OCI-LY3 (cell line): ENCODE data around the gene INPP5A.

Experiments used
- H2AFZ ChIP-seq: fragments of 200-600, 300-600 bp; shearing (Covaris generic); 2 replicates; pipeline ENCODE4 v1.6.0; 2014; ENCODE audit warnings: antibody characterized with exemption, low read depth, low read length
- H3K27ac ChIP-seq: fragments of 200-600, 300-600 bp; sonication (generic); 2 replicates; pipeline ENCODE4 v1.5.1; 2014; ENCODE audit warnings: mild to moderate bottlenecking, low read length, moderate library complexity, mixed read lengths
- H3K27me3 ChIP-seq: fragments of 200-600, 300-600 bp; sonication (generic); 2 replicates; pipeline ENCODE4 v1.6.1; 2014; ENCODE audit warnings: low read depth, low read length, mixed read lengths
- H3K36me3 ChIP-seq: fragments of 200-600, 300-600 bp; sonication (generic); replicated peaks from 2 replicates; pipeline ENCODE3; 2014; ENCODE audit warnings: low read depth, low read length, mixed read lengths
- H3K4me1 ChIP-seq: fragments of 300-600, 200-600 bp; sonication (generic); 2 replicates; pipeline ENCODE4 v1.6.1; 2014; ENCODE audit warnings: low read length, mixed read lengths
- H3K4me2 ChIP-seq: fragments of 200-600, 300-600 bp; sonication (generic); 2 replicates; pipeline ENCODE4 v1.6.1; 2014; ENCODE audit warnings: low read length, mixed read lengths
- H3K4me3 ChIP-seq: fragments of 300-600, 200-600 bp; sonication (generic); 2 replicates; pipeline ENCODE4 v1.5.1; 2014; ENCODE audit warnings: antibody characterized with exemption, mild to moderate bottlenecking, low read length, moderate library complexity
- H3K79me2 ChIP-seq: fragments of 300-600, 200-600 bp; shearing (Covaris generic); 2 replicates; pipeline ENCODE4 v1.6.1; 2014; ENCODE audit warnings: mild to moderate bottlenecking, low read length, mixed read lengths
- H3K9ac ChIP-seq: fragments of 300-600, 200-600 bp; shearing (Covaris generic); 2 replicates; pipeline ENCODE4 v1.6.0; 2014; ENCODE audit warnings: mild to moderate bottlenecking, low read length, moderate library complexity
- H3K9me3 ChIP-seq: fragments of 200-600, 300-600 bp; shearing (Covaris generic); 2 replicates; pipeline ENCODE4 v1.6.1; 2014; ENCODE audit warnings: low read length, mixed read lengths; ENCODE audit not compliant: insufficient read depth
- H4K20me1 ChIP-seq: fragments of 200-600, 300-600 bp; sonication (generic); 2 replicates; pipeline ENCODE4 v1.6.1; 2016; ENCODE audit warnings: low read length, mixed read lengths; ENCODE audit not compliant: insufficient read depth
- CTCF ChIP-seq: fragments of 200-600, 300-600 bp; sonication (generic); IDR thresholded peaks from 2 replicates; pipeline ENCODE4 v1.5.1; 2014; ENCODE audit warnings: antibody characterized with exemption, low read length, low read depth
- EZH2phosphoT487 ChIP-seq: fragments of 200-600 bp; shearing (Covaris generic); IDR thresholded peaks from 2 replicates; pipeline ENCODE4 v1.6.1; 2018; ENCODE audit warnings: antibody characterized with exemption, mixed run types, low read depth

The INPP5A gene

GRCh38 chr10:132519382-132520176, 18.0 kb upstream of the INPP5A start:
- Histone ChIP-seq H3K4me3 (no peak overlapping the region), H3K27me3 (no peaks in the 10 kb centered on the region), H3K4me2 (no peak overlapping the region), H3K79me2 (no peaks in the 10 kb centered on the region), H3K9me3 (no peaks in the 10 kb centered on the region), H3K9ac (no peak overlapping the region), H3K27ac (no peak overlapping the region), H2AFZ (no peak overlapping the region), H4K20me1 (no peaks in the 10 kb centered on the region), H3K36me3 (no peaks in the 10 kb centered on the region), H3K4me1 (no peaks in the 10 kb centered on the region)
- no peak for TF ChIP-seq EZH2phosphoT487
- TF ChIP-seq CTCF = no peak

- Histone ChIP-seq H3K9me3 (no peaks in the 10 kb centered on the region), H3K4me2 (no peak overlapping the region), H3K79me2 (no peaks in the 10 kb centered on the region), H3K27me3 (no peaks in the 10 kb centered on the region), H3K9ac (no peak overlapping the region), H3K36me3 (no peaks in the 10 kb centered on the region), H4K20me1 (no peaks in the 10 kb centered on the region), H2AFZ (no peak overlapping the region), H3K27ac (no peak overlapping the region), H3K4me3 (no peak overlapping the region), H3K4me1 (no peaks in the 10 kb centered on the region)
- TF ChIP-seq CTCF = no peak
- no peak for TF ChIP-seq EZH2phosphoT487
Measured at GRCh38 chr10:132520177-132520811, 17.3 kb upstream of the INPP5A start.

- TF ChIP-seq EZH2phosphoT487 (no peak), CTCF (no peak)
- Histone ChIP-seq H4K20me1 (no peaks in the 10 kb centered on the region), H3K9me3 (no peaks in the 10 kb centered on the region), H3K27ac (no peak overlapping the region), H3K9ac (no peak overlapping the region), H3K36me3 (no peaks in the 10 kb centered on the region), H3K79me2 (no peaks in the 10 kb centered on the region), H3K4me3 (no peak overlapping the region), H3K4me1 (no peaks in the 10 kb centered on the region), H3K27me3 (no peaks in the 10 kb centered on the region; the same call in 1 of the 2 replicates), H2AFZ (no peak overlapping the region), H3K4me2 (no peak overlapping the region)
Measured at GRCh38 chr10:132521041-132521465, 16.5 kb upstream of the INPP5A start.

- no peaks in the 10 kb centered on the region for H3K9me3 ChIP-seq
- H3K27ac ChIP-seq = no peak overlapping the region
- H3K4me3 ChIP-seq = no peak overlapping the region
- no peaks in the 10 kb centered on the region; the same call in 1 of the 2 replicates for H3K27me3 ChIP-seq
- H3K79me2 ChIP-seq = no peaks in the 10 kb centered on the region
- TF ChIP-seq EZH2phosphoT487 (no peak), CTCF (no peak)
- no peaks in the 10 kb centered on the region for H3K36me3 ChIP-seq
- H3K9ac ChIP-seq = no peak overlapping the region
- H3K4me1 ChIP-seq = no peaks in the 10 kb centered on the region
- H3K4me2 ChIP-seq = no peak overlapping the region
- no peaks in the 10 kb centered on the region for H4K20me1 ChIP-seq
- H2AFZ ChIP-seq = no peak overlapping the region
Measured at GRCh38 chr10:132521466-132522102, 16.0 kb upstream of the INPP5A start.
